Lower leg skin (tissue), 3 donors: Measurements from ENCODE around the gene TRAPPC12.

Source experiments
- POLR2A ChIP-seq, 2 donors: fragments of 450-650 bp; IDR thresholded peaks; one replicate each; pipeline ENCODE4 v1.6.1; 2016 to 2017; ENCODE audit warnings: antibody characterized with exemption in 2 of 2, mild to moderate bottlenecking in 1 of 2, moderate library complexity in 1 of 2
- TF ChIP-seq, protein P1 (sequence below), 3 donors: fragments of 450-650 bp; IDR thresholded peaks; one replicate each; pipeline ENCODE4 v1.5.1; 2016; ENCODE audit warnings: antibody characterized with exemption in 3 of 3, mild to moderate bottlenecking in 3 of 3, moderate library complexity in 2 of 3

- TF ChIP-seq, protein P1, sequence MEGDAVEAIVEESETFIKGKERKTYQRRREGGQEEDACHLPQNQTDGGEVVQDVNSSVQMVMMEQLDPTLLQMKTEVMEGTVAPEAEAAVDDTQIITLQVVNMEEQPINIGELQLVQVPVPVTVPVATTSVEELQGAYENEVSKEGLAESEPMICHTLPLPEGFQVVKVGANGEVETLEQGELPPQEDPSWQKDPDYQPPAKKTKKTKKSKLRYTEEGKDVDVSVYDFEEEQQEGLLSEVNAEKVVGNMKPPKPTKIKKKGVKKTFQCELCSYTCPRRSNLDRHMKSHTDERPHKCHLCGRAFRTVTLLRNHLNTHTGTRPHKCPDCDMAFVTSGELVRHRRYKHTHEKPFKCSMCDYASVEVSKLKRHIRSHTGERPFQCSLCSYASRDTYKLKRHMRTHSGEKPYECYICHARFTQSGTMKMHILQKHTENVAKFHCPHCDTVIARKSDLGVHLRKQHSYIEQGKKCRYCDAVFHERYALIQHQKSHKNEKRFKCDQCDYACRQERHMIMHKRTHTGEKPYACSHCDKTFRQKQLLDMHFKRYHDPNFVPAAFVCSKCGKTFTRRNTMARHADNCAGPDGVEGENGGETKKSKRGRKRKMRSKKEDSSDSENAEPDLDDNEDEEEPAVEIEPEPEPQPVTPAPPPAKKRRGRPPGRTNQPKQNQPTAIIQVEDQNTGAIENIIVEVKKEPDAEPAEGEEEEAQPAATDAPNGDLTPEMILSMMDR (IDR thresholded peaks at IDR 0.05) = no peak
- TF ChIP-seq POLR2A (IDR thresholded peaks at IDR 0.05) = no peak
Observed at GRCh38 chr2:3490191-3491170, 111.0 kb downstream of the TRAPPC12 start.
